ENCODE measurements around the gene CHPT1. TPM values are rescaled to one million over a fixed set of nuclear protein-coding genes. Genes with fewer than 3 reads are reported as not detected.
A peak's percentile ranks its signal among the peaks of the same experiment; 100 is the strongest.

The CHPT1 gene
- total and polyA plus RNA-seq, 2 of the 13 experiments (the other 11 are each of a cell fraction or from before 2014, with no cell fraction given): 117 to 178 TPM

- CTCF ChIA-PET (ENCODE audit: low intra/inter-chr PET ratio, low total read pairs): no interaction called here
- Histone ChIP-seq H3K4me3 (replicated peaks in 1 of 3; ENCODE audit: insufficient read depth in 1 of 3, low read depth in 2 of 3, low read length in 3 of 3) (no peak overlapping the region), H4K20me1 (ENCODE audit: insufficient read depth, low read length) (no peaks in the 10 kb centered on the region), H3K27ac (ENCODE audit: extremely low read length, insufficient read depth, low read length) (no peak overlapping the region), H3K9me3 (ENCODE audit: low read length) (no peaks in the 10 kb centered on the region), H3K27me3 (ENCODE audit: control insufficient read depth in 1 of 2, insufficient read depth in 2 of 2, low read length in 2 of 2) (no peaks in the 10 kb centered on the region), H3K36me3 (replicated peaks in 1 of 2; ENCODE audit: control insufficient read depth in 1 of 2, insufficient read depth in 2 of 2, low read length in 2 of 2) (peaks cover 14 to 34% of the 10 kb centered on the region in 2 experiments), H3K4me2 (ENCODE audit: low read depth, low read length) (no peak overlapping the region), H3K79me2 (ENCODE audit: insufficient read depth, low read length) (no peaks in the 10 kb centered on the region), H2AFZ (ENCODE audit: low read length) (no peak overlapping the region), H3K9ac (ENCODE audit: insufficient read depth, low read depth, low read length) (no peak overlapping the region), H3K4me1 (ENCODE audit: insufficient read depth, low read length) (peaks cover 5% of the 10 kb centered on the region; the same call in 1 of the 2 replicates)
- TF ChIP-seq SIN3B (IDR thresholded peaks at IDR 0.05; ENCODE audit: low read length) (no peak), ZFP1 (CRISPR knock-in tag; IDR thresholded peaks at IDR 0.05) (no peak), RBM22 (optimal IDR thresholded peaks at IDR 0.05; ENCODE audit: low read length) (peak; percentile 23)
- in situ Hi-C loops (cut with HindIII; ENCODE audit: extremely low pct_ligation_motif_present, low pct_unique_long_range_greater_than_20kb): no loop called here
- DNase-seq (ENCODE audit: low spot score) (no peak), FAIRE-seq (no peak), ATAC-seq (no peak)
- WGBS (ENCODE audit: low lambda C conversion rate): 91% methylated on average over 1 of the region's 1 CpG
- POLR2A ChIA-PET: no interaction called here
- intact Hi-C loops (cut with micrococcal nuclease; ENCODE audit: unreplicated experiment): no loop called here
- BruUV-seq (replicated peaks): no TSS peak
Measured at GRCh38 chr12:101747697-101748096, 50.3 kb downstream of the CHPT1 start.

GRCh38 chr12:101748907-101749306 is 51.5 kb downstream of the CHPT1 start:
- DNase-seq (ENCODE audit: low spot score): no peak
- H3K4me1 ChIP-seq (ENCODE audit: insufficient read depth, low read length): peaks cover 5% of the 10 kb centered on the region; the same call in 1 of the 2 replicates
- ChIA-PET POLR2A (no interaction called here), CTCF (ENCODE audit: low intra/inter-chr PET ratio, low total read pairs) (no interaction called here)
- no peak for ATAC-seq
- no peaks in the 10 kb centered on the region for H3K27me3 ChIP-seq (ENCODE audit: control insufficient read depth in 1 of 2, insufficient read depth in 2 of 2, low read length in 2 of 2)
- no peak overlapping the region for H2AFZ ChIP-seq (ENCODE audit: low read length)
- no peak overlapping the region for H3K27ac ChIP-seq (ENCODE audit: extremely low read length, insufficient read depth, low read length)
- H3K9ac ChIP-seq (ENCODE audit: insufficient read depth, low read depth, low read length): no peak overlapping the region
- peaks cover 9 to 24% of the 10 kb centered on the region in 2 experiments for H3K36me3 ChIP-seq (replicated peaks in 1 of 2; ENCODE audit: control insufficient read depth in 1 of 2, insufficient read depth in 2 of 2, low read length in 2 of 2)
- FAIRE-seq: no peak
- H3K9me3 ChIP-seq (ENCODE audit: low read length): no peaks in the 10 kb centered on the region
- intact Hi-C loops (cut with micrococcal nuclease; ENCODE audit: unreplicated experiment): no loop called here
- no peak overlapping the region for H3K4me2 ChIP-seq (ENCODE audit: low read depth, low read length)
- no peaks in the 10 kb centered on the region for H3K79me2 ChIP-seq (ENCODE audit: insufficient read depth, low read length)
- TF ChIP-seq NCOR1 (IDR thresholded peaks at IDR 0.05; ENCODE audit: borderline replicate concordance, low read length) (no peak), MAFF (IDR thresholded peaks at IDR 0.05; ENCODE audit: low read depth, low read length) (peak; percentile 15; the same call in 1 of the 2 replicates), MAFK (conservative IDR thresholded peaks at IDR 0.05 in 1 of 2, IDR thresholded peaks at IDR 0.05 in 1 of 2; ENCODE audit: low read length in 2 of 2) (peak; percentile 28 to 64; a peak in 3 of 4 replicates), PLSCR1 (CRISPR knock-in tag; IDR thresholded peaks at IDR 0.05; ENCODE audit: borderline replicate concordance) (no peak), HDAC6 (IDR thresholded peaks at IDR 0.05; ENCODE audit: low read depth, low read length) (no peak), ZNF605 (CRISPR knock-in tag; IDR thresholded peaks at IDR 0.05) (no peak), ZNF414 (CRISPR knock-in tag; IDR thresholded peaks at IDR 0.05) (no peak)
- 97% methylated on average over 1 of the region's 1 CpG for WGBS (ENCODE audit: low lambda C conversion rate)
- BruUV-seq (replicated peaks): no TSS peak
- in situ Hi-C loops (cut with HindIII; ENCODE audit: extremely low pct_ligation_motif_present, low pct_unique_long_range_greater_than_20kb): no loop called here
- no peaks in the 10 kb centered on the region for H4K20me1 ChIP-seq (ENCODE audit: insufficient read depth, low read length)
- H3K4me3 ChIP-seq (replicated peaks in 1 of 3; ENCODE audit: insufficient read depth in 1 of 3, low read depth in 2 of 3, low read length in 3 of 3): no peak overlapping the region
